HG03432 (cell line): ENCODE results near the gene POLR3C.

ENCODE experiments used
- ATAC-seq: cut with Tn5 transposase; IDR thresholded peaks from one replicate; pipeline ENCODE4 v1.9.1; 2021; ENCODE audit warnings: mild to moderate bottlenecking, moderate library complexity; ENCODE audit not compliant: unreplicated experiment

The POLR3C gene

GRCh38 chr1:145868232-145868631, 44.2 kb downstream of the POLR3C start:
- no peak for ATAC-seq

GRCh38 chr1:145871994-145872924, 48.3 kb downstream of the POLR3C start:
- no peak for ATAC-seq

- ATAC-seq, result no peak
Measured at GRCh38 chr1:145874646-145875045, 50.6 kb downstream of the POLR3C start.

GRCh38 chr1:145877923-145878486, 54.0 kb downstream of the POLR3C start:
- ATAC-seq, result no peak

- ATAC-seq, result no peak
Measured at GRCh38 chr1:145878724-145879123, 54.7 kb downstream of the POLR3C start.

- no peak for ATAC-seq
Measured at GRCh38 chr1:145879775-145880174, 55.8 kb downstream of the POLR3C start.

- ATAC-seq, result no peak
Measured at GRCh38 chr1:145884675-145885074, 60.7 kb downstream of the POLR3C start.

GRCh38 chr1:145885738-145886287, 61.8 kb downstream of the POLR3C start, which contains the start of gene ANKRD35:
ANKRD35 (minus strand) TSS chr1:145885866; CDS start chr1:145885758, 108 bp downstream.
- ATAC-seq, result peak; percentile 98

- ATAC-seq, result no peak
Measured at GRCh38 chr1:145886390-145886789, 62.4 kb downstream of the POLR3C start.

- ATAC-seq, result no peak
Measured at GRCh38 chr1:145886816-145887215, 62.8 kb downstream of the POLR3C start.

- no peak for ATAC-seq
Measured at GRCh38 chr1:145887631-145888030, 63.6 kb downstream of the POLR3C start.

- ATAC-seq, result no peak
Measured at GRCh38 chr1:145889722-145890121, 65.7 kb downstream of the POLR3C start.

- ATAC-seq, result no peak
Measured at GRCh38 chr1:145891143-145891542, 67.1 kb downstream of the POLR3C start.

- ATAC-seq, result no peak
Measured at GRCh38 chr1:145891587-145892485, 67.8 kb downstream of the POLR3C start.

- no peak for ATAC-seq
Measured at GRCh38 chr1:145892486-145893087, 68.6 kb downstream of the POLR3C start.

GRCh38 chr1:145893306-145894055, 69.5 kb downstream of the POLR3C start:
- no peak for ATAC-seq
